ENCODE results near the gene SFRP2.

GRCh38 chr4:153838564-153838963, 49.7 kb upstream of the SFRP2 start:
- TF ChIP-seq POLR2AphosphoS5 (IDR thresholded peaks at IDR 0.05; ENCODE audit: low read depth, low read length), result no peak
- TF ChIP-seq POLR2A (IDR thresholded peaks at IDR 0.05; ENCODE audit: low read depth, low read length), result no peak
- TF ChIP-seq TAF1 (IDR thresholded peaks at IDR 0.05; ENCODE audit: low read depth, low read length), result no peak
- TF ChIP-seq SPI1 (IDR thresholded peaks at IDR 0.05; ENCODE audit: low read depth, low read length), result no peak
- no peak for TF ChIP-seq POU2F2 (IDR thresholded peaks at IDR 0.05; ENCODE audit: low read depth, low read length)

Measured in GM12891 (cell line).